GM12878 (cell line): Measurements from ENCODE around the gene CDH20. TPM values are rescaled to one million over a fixed set of nuclear protein-coding genes. Genes with fewer than 3 reads are reported as not detected.

Source experiments
- E4F1 ChIP-seq: fragments of 450-650 bp; IDR thresholded peaks from 2 replicates; pipeline ENCODE4 v1.6.1; 2018; ENCODE audit warnings: borderline replicate concordance, mild to moderate bottlenecking; ENCODE audit not compliant: partially characterized antibody
- EZH2 ChIP-seq: IDR thresholded peaks from 2 replicates; pipeline ENCODE4 v1.6.1; 2012; ENCODE audit warnings: low read depth, mild to moderate bottlenecking, control low read depth, inconsistent platforms, low read length, borderline replicate concordance; ENCODE audit not compliant: control insufficient read depth
- MEF2B ChIP-seq: fragments of 450-650 bp; IDR thresholded peaks from 2 replicates; pipeline ENCODE4 v1.6.1; 2018; ENCODE audit warnings: mild to moderate bottlenecking, moderate library complexity; ENCODE audit not compliant: partially characterized antibody, poor library complexity, severe bottlenecking
- MLLT1 ChIP-seq: fragments of 450-650 bp; IDR thresholded peaks from 2 replicates; pipeline ENCODE4 v1.6.1; 2016; ENCODE audit warnings: mild to moderate bottlenecking
- MTA3 ChIP-seq: IDR thresholded peaks from 2 replicates; pipeline ENCODE4 v1.6.1; 2012; ENCODE audit warnings: low read length, inconsistent platforms, borderline replicate concordance
- NR2C1 ChIP-seq: fragments of 450-650 bp; IDR thresholded peaks from 2 replicates; pipeline ENCODE4 v1.6.1; 2017; ENCODE audit warnings: antibody characterized with exemption, mild to moderate bottlenecking, moderate library complexity
- RUNX3 ChIP-seq: IDR thresholded peaks from 2 replicates; pipeline ENCODE4 v1.6.1; 2012; ENCODE audit warnings: low read length, inconsistent platforms
- SREBF2 ChIP-seq: IDR thresholded peaks from 2 replicates; pipeline ENCODE4 v1.6.1; 2012; ENCODE audit warnings: mild to moderate bottlenecking, low read length
- SUZ12 ChIP-seq: fragments of 200-600 bp; sonication (generic); IDR thresholded peaks from one replicate; pipeline ENCODE4 v1.6.1; 2018; ENCODE audit warnings: antibody characterized with exemption, mild to moderate bottlenecking; ENCODE audit not compliant: unreplicated experiment
- ZBED1 ChIP-seq: IDR thresholded peaks from 2 replicates; pipeline ENCODE4 v1.6.1; 2016; ENCODE audit warnings: borderline replicate concordance
- ZBTB33 ChIP-seq: fragments of 450-650 bp; IDR thresholded peaks from 2 replicates; pipeline ENCODE4 v1.6.1; 2017; ENCODE audit warnings: mild to moderate bottlenecking
- polyA plus RNA-seq, 11 experiments: library from polyadenylated mRNA; depleted of rRNA in 4 of 11; unstranded in 6 of 11; stranded (reverse) in 5 of 11; fragments of >200 nt; fragmentation: Nextera tagmentation in 4 of 11; fragmentation: Illumina TruSeq in 1 of 11; extraction: Ambion mirVana in 4 of 11; extraction: Trizol in 1 of 11; gene quantifications; 1 replicate in 1 of 11; 2 replicates in 10 of 11; pipeline versions ENCODE4 v1.2.1 to v1.2.3, GENCODE V29; 2011 to 2016; ENCODE audit warnings: inconsistent platforms in 2 of 11, missing spikeins in 2 of 11, low read depth in 1 of 11
- total RNA-seq, 4 experiments: library from RNA; depleted of rRNA in 3 of 4; stranded (reverse); fragments of >200 nt in 3 of 4; fragmentation: Illumina TruSeq in 1 of 4; extraction: Trizol in 1 of 4; gene quantifications; 2 replicates each; pipeline versions ENCODE4 v1.2.1 to v1.2.3, GENCODE V29; 2013 to 2021

Gene CDH20
- total and polyA plus RNA-seq, 10 of the 15 experiments (the other 5 are each of a cell fraction or from before 2014, with no cell fraction given), result not detected

- TF ChIP-seq SUZ12, result no peak
- no peak for TF ChIP-seq NR2C1
- no peak for TF ChIP-seq MEF2B
- no peak for TF ChIP-seq MTA3
- TF ChIP-seq ZBED1, result no peak
- TF ChIP-seq SREBF2, result no peak
- no peak for TF ChIP-seq EZH2
- no peak for TF ChIP-seq E4F1
- TF ChIP-seq ZBTB33, result no peak
- TF ChIP-seq RUNX3, result no peak
- no peak for TF ChIP-seq MLLT1
Observed at GRCh38 chr18:61587865-61588264, 254.6 kb downstream of the CDH20 start (continued).
